Mammary epithelial cell (primary cell): ENCODE results near the gene JMJD7.

Source experiments
- EZH2 ChIP-seq: IDR thresholded peaks from 2 replicates; pipeline ENCODE4 v1.6.1; 2012; ENCODE audit warnings: low read length, inconsistent platforms, borderline replicate concordance
- TF ChIP-seq, protein P1 (sequence below), 2 donors: IDR thresholded peaks in 1 of 2; conservative IDR thresholded peaks in 1 of 2; 2 replicates each; pipeline ENCODE4 v1.5.1; 2011 to 2012; ENCODE audit warnings: inconsistent platforms in 2 of 2, low read length in 2 of 2, mild to moderate bottlenecking in 2 of 2, control low read depth in 1 of 2, low read depth in 1 of 2; ENCODE audit not compliant: insufficient read depth in 1 of 2; ENCODE audit errors: extremely low read depth in 1 of 2

GRCh38 chr15:41887161-41887560 lies 59.3 kb downstream of the JMJD7 start:
- TF ChIP-seq, protein P1, sequence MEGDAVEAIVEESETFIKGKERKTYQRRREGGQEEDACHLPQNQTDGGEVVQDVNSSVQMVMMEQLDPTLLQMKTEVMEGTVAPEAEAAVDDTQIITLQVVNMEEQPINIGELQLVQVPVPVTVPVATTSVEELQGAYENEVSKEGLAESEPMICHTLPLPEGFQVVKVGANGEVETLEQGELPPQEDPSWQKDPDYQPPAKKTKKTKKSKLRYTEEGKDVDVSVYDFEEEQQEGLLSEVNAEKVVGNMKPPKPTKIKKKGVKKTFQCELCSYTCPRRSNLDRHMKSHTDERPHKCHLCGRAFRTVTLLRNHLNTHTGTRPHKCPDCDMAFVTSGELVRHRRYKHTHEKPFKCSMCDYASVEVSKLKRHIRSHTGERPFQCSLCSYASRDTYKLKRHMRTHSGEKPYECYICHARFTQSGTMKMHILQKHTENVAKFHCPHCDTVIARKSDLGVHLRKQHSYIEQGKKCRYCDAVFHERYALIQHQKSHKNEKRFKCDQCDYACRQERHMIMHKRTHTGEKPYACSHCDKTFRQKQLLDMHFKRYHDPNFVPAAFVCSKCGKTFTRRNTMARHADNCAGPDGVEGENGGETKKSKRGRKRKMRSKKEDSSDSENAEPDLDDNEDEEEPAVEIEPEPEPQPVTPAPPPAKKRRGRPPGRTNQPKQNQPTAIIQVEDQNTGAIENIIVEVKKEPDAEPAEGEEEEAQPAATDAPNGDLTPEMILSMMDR (conservative IDR thresholded peaks at IDR 0.05 in 1 of 2, IDR thresholded peaks at IDR 0.05 in 1 of 2; ENCODE audit: extremely low read depth in 1 of 2, insufficient read depth in 1 of 2, low read depth in 1 of 2, low read length in 2 of 2), result no peak
- TF ChIP-seq EZH2, result no peak
